ENCODE data around the gene PRDM16. TPM values are rescaled to one million over a fixed set of nuclear protein-coding genes. Genes with fewer than 3 reads are reported as not detected.
A peak's percentile ranks its signal among the peaks of the same experiment; 100 is the strongest.

PRDM16 gene
- total RNA-seq, 1 experiment from 2014 or later: 0.09 TPM

DNA sequence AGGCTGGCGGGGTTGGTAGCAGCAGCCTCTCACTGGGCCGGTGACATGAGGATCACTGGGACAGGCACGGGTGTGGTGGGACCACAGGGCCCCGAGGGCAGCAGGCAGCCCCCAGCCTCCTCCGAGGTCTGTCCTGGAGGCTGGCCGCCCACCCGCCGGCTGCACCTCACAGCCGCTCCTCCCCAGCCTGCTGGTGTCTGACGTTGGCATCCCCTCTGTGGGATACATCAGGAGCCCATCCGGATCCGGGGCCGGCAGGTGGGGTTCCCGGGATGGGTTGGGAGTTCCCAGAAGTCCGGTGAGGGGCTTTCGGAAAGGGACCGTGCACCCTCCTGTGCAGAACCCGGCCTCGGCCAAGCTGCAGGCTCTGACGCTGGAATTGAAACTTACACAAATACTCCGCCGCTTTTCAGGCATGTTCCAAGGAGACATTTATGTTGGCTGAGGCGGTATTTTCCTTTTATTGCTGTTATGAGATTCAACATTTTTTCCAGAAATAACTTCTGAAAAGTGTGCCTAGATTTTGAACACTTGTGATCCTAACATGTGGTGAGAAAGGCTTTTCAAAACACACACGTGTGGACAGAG is 243.4 kb downstream of the PRDM16 start:
- Mint-ChIP-seq H3K27me3 (ENCODE audit: unreplicated experiment) (peaks cover 16% of the 10 kb centered on the region), H3K4me1 (ENCODE audit: low read depth, unreplicated experiment) (peaks cover 10% of the 10 kb centered on the region), H3K27ac (ENCODE audit: unreplicated experiment) (peak overlapping the region; percentile 47), H3K4me3 (ENCODE audit: low read depth, unreplicated experiment) (no peak overlapping the region), H3K9me3 (ENCODE audit: low read depth, unreplicated experiment) (no peaks in the 10 kb centered on the region), H3K36me3 (ENCODE audit: insufficient read depth, unreplicated experiment) (no peaks in the 10 kb centered on the region)
- CTCF ChIA-PET: interaction anchor here (0.6 to 0.9 kb wide), 3 partner anchors 11 to 141 kb away, joined by 3 to 5 read pairs (median 4); no protein-coding TSS in a partner anchor
- intact Hi-C loops (cut with micrococcal nuclease; ENCODE audit: unreplicated experiment): no loop called here
- DNase-seq: no peak
- no peak for TF ChIP-seq CTCF (IDR thresholded peaks at IDR 0.05; ENCODE audit: unreplicated experiment)
- BruUV-seq (replicated peaks): no TSS peak

GRCh38 chr1:3312898-3313575 is 244.0 kb downstream of the PRDM16 start:
- no peaks in the 10 kb centered on the region for H3K36me3 Mint-ChIP-seq (ENCODE audit: insufficient read depth, unreplicated experiment)
- CTCF ChIA-PET: interaction anchor here (0.6 to 0.9 kb wide), 4 partner anchors 12 to 241 kb away, joined by 3 to 5 read pairs (median 4); no protein-coding TSS in a partner anchor
- no peaks in the 10 kb centered on the region for H3K9me3 Mint-ChIP-seq (ENCODE audit: low read depth, unreplicated experiment)
- intact Hi-C loops (cut with micrococcal nuclease; ENCODE audit: unreplicated experiment): no loop called here
- H3K4me3 Mint-ChIP-seq (ENCODE audit: low read depth, unreplicated experiment): no peak overlapping the region
- no peak for TF ChIP-seq CTCF (IDR thresholded peaks at IDR 0.05; ENCODE audit: unreplicated experiment)
- DNase-seq: peak; percentile 86
- H3K4me1 Mint-ChIP-seq (ENCODE audit: low read depth, unreplicated experiment): peaks cover 10% of the 10 kb centered on the region
- H3K27me3 Mint-ChIP-seq (ENCODE audit: unreplicated experiment): peaks cover 16% of the 10 kb centered on the region
- peak overlapping the region; percentile 47 for H3K27ac Mint-ChIP-seq (ENCODE audit: unreplicated experiment)
- no TSS peak for BruUV-seq (replicated peaks)

- no TSS peak for BruUV-seq (replicated peaks)
- TF ChIP-seq CTCF (IDR thresholded peaks at IDR 0.05; ENCODE audit: unreplicated experiment): no peak
- no peaks in the 10 kb centered on the region for H3K36me3 Mint-ChIP-seq (ENCODE audit: insufficient read depth, unreplicated experiment)
- no peak for DNase-seq
- no peaks in the 10 kb centered on the region for H3K9me3 Mint-ChIP-seq (ENCODE audit: low read depth, unreplicated experiment)
- H3K4me3 Mint-ChIP-seq (ENCODE audit: low read depth, unreplicated experiment): no peak overlapping the region
- peaks cover 16% of the 10 kb centered on the region for H3K27me3 Mint-ChIP-seq (ENCODE audit: unreplicated experiment)
- peaks cover 10% of the 10 kb centered on the region for H3K4me1 Mint-ChIP-seq (ENCODE audit: low read depth, unreplicated experiment)
- intact Hi-C loops (cut with micrococcal nuclease; ENCODE audit: unreplicated experiment): no loop called here
- peak overlapping the region; percentile 47 for H3K27ac Mint-ChIP-seq (ENCODE audit: unreplicated experiment)
- CTCF ChIA-PET: interaction anchor here (0.7 to 0.9 kb wide), 2 partner anchors 36 to 241 kb away, joined by 5 read pairs; no protein-coding TSS in a partner anchor
Measured at GRCh38 chr1:3313576-3313950, 244.6 kb downstream of the PRDM16 start.

DNA sequence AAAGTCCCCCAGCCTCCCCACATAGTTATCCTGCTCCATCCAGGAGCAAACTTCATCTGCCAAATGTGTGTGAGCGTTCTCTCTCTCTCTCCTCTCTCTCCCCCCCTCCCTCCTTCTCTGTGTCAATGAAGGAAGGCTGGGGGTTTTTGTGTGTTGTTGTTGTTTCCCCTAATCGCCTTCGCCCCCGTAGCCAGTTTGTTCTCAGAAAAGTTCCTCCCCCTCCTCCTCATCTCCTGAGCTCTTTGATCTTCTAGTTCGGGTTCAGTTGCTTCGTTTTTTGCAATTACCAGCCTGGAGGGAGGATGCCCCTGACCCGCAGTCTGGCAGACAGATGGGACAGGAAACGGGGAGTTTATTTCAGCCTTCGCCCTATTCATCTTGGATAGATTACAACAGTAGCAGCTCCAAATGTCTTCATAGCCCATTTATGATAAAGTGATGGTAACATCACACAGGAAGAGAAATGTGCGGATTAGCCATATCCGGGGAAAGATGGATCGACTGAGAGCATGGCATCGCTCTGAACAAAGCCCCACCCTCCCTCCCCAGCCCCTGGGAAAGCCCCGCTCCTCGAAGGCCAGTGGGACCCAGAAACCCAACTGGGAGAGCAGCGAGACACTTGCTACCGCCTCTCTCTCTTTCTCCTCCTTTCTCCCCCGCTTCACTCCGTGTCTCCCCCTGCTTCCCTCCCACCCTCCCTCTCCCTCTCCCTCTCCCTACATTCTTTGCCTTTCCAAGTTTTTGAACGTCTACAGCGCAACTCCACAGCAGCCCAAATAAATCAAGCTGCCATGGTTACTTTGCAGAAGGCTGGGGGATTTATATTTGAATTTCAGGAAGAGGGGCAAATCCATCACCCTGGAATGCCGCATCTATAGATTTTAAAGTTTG is 245.7 kb downstream of the PRDM16 start:
- Mint-ChIP-seq H3K4me1 (ENCODE audit: low read depth, unreplicated experiment) (peaks cover 16% of the 10 kb centered on the region), H3K27me3 (ENCODE audit: unreplicated experiment) (peaks cover 14% of the 10 kb centered on the region), H3K27ac (ENCODE audit: unreplicated experiment) (no peak overlapping the region), H3K9me3 (ENCODE audit: low read depth, unreplicated experiment) (no peaks in the 10 kb centered on the region), H3K4me3 (ENCODE audit: low read depth, unreplicated experiment) (no peak overlapping the region), H3K36me3 (ENCODE audit: insufficient read depth, unreplicated experiment) (peaks cover 10% of the 10 kb centered on the region)
- no peak for DNase-seq
- no TSS peak for BruUV-seq (replicated peaks)
- CTCF ChIA-PET: no interaction called here
- intact Hi-C loops (cut with micrococcal nuclease; ENCODE audit: unreplicated experiment): no loop called here
- no peak for TF ChIP-seq CTCF (IDR thresholded peaks at IDR 0.05; ENCODE audit: unreplicated experiment)
